GM12878 (cell line): ENCODE data around the gene USH2A. TPM values are rescaled to one million over a fixed set of nuclear protein-coding genes. Genes with fewer than 3 reads are reported as not detected.

ENCODE experiments used
- ATAC-seq: fragments of 200-7000 bp; cut with Tn5 transposase; 3 replicates; pipeline ENCODE4 v1.9.1; 2020; ENCODE audit warnings: mild to moderate bottlenecking, moderate library complexity
- BruUV-seq: library from RNA; stranded (reverse); fragments of 400-500 nt; replicated peaks from 2 replicates; lab custom pipeline; 2021; lab: Mats Ljungman, UMichigan
- CTCF ChIA-PET: fragments of 300-600 bp; sonication (Branson Sonifier 250); formaldehyde crosslinking; extraction: SDS; loops from one replicate; lab custom pipeline; 2021; ENCODE audit warnings: inconsistent platforms; lab: Yijun Ruan, JAX
- POLR2A ChIA-PET: fragments of 350-600 bp; formaldehyde crosslinking; extraction: SDS; loops from one replicate; lab custom pipeline; 2021; ENCODE audit warnings: inconsistent platforms; lab: Charles Lee
- RAD21 ChIA-PET: fragments of 300-600 bp; sonication (Branson Sonifier 250); formaldehyde crosslinking; loops from one replicate; lab custom pipeline; 2023; ENCODE audit warnings: antibody characterized with exemption; ENCODE audit not compliant: unreplicated experiment; lab: Charles Lee
- SMC1A ChIA-PET: fragments of 300-600 bp; sonication (Branson Sonifier 250); formaldehyde crosslinking; loops from one replicate; lab custom pipeline; 2023; ENCODE audit not compliant: unreplicated experiment, uncharacterized antibody; lab: Charles Lee
- DNase-seq: peaks from one replicate; pipeline ENCODE4 v3.0.0-alpha.2; 2011; ENCODE audit warnings: low read depth, low spot score
- FAIRE-seq: peaks from 3 replicates; lab custom pipeline; 2011; peaks lifted over from hg19 to GRCh38; lab: Jason Lieb, UNC
- H2AFZ ChIP-seq: 2 replicates; pipeline ENCODE4 v1.6.0; 2011; ENCODE audit warnings: low read depth, low read length, control low read depth; ENCODE audit not compliant: control insufficient read depth
- H3K27ac ChIP-seq: 2 replicates; pipeline ENCODE4 v1.5.1; 2011; ENCODE audit warnings: control low read depth; ENCODE audit not compliant: control insufficient read depth, insufficient read depth
- H3K27me3 ChIP-seq, 2 experiments: replicated peaks in 1 of 2; 2 replicates each; pipeline versions ENCODE4 v1.6.0 to v1.6.1; 2011; ENCODE audit warnings: low read length in 1 of 2; ENCODE audit not compliant: control insufficient read depth in 2 of 2, insufficient read depth in 2 of 2
- H3K36me3 ChIP-seq, 2 experiments: 2 replicates each; pipeline ENCODE4 v1.5.1; 2011; ENCODE audit warnings: low read length in 1 of 2; ENCODE audit not compliant: control insufficient read depth in 2 of 2, insufficient read depth in 2 of 2
- H3K4me1 ChIP-seq: 2 replicates; pipeline ENCODE4 v1.6.1; 2011; ENCODE audit warnings: mild to moderate bottlenecking, low read length, moderate library complexity, mixed read lengths; ENCODE audit not compliant: control insufficient read depth, insufficient read depth
- H3K4me2 ChIP-seq: 2 replicates; pipeline ENCODE4 v1.6.0; 2011; ENCODE audit warnings: control low read depth; ENCODE audit not compliant: control insufficient read depth, insufficient read depth
- H3K4me3 ChIP-seq: fragments of 200-600 bp; sonication (generic); 2 replicates; pipeline ENCODE4 v1.5.1; 2016
- H3K79me2 ChIP-seq: 2 replicates; pipeline ENCODE4 v1.6.0; 2011; ENCODE audit warnings: low read length; ENCODE audit not compliant: control insufficient read depth, insufficient read depth
- H3K9ac ChIP-seq: 2 replicates; pipeline ENCODE4 v1.8.0; 2011; ENCODE audit warnings: low read length, control low read depth, mixed read lengths; ENCODE audit not compliant: control insufficient read depth, insufficient read depth
- H3K9me3 ChIP-seq: replicated peaks from 3 replicates; pipeline ENCODE4 v1.5.1; 2011; ENCODE audit warnings: mild to moderate bottlenecking, low read length; ENCODE audit not compliant: control insufficient read depth, insufficient read depth
- H4K20me1 ChIP-seq: 2 replicates; pipeline ENCODE4 v1.6.0; 2011; ENCODE audit not compliant: control insufficient read depth, insufficient read depth
- ATF3 ChIP-seq: IDR thresholded peaks from 2 replicates; pipeline ENCODE4 v1.6.1; 2011; ENCODE audit warnings: low read depth, mild to moderate bottlenecking, low read length, moderate library complexity, borderline replicate concordance; ENCODE audit errors: extremely low read depth
- CREM ChIP-seq: IDR thresholded peaks from 2 replicates; pipeline ENCODE4 v1.6.1; 2014; ENCODE audit warnings: antibody characterized with exemption, low read depth
- CUX1 ChIP-seq: IDR thresholded peaks from 2 replicates; pipeline ENCODE4 v1.6.1; 2012; ENCODE audit warnings: improper control_type of control experiment, low read depth, low read length; ENCODE audit not compliant: insufficient replicate concordance
- IKZF2 ChIP-seq, 2 experiments: fragments of 450-650 bp; IDR thresholded peaks; 2 replicates each; pipeline ENCODE4 v1.6.1; 2017; ENCODE audit warnings: mild to moderate bottlenecking in 2 of 2, moderate library complexity in 2 of 2
- MTA2 ChIP-seq: fragments of 450-650 bp; IDR thresholded peaks from 2 replicates; pipeline ENCODE4 v1.6.1; 2016; ENCODE audit warnings: low read depth, mild to moderate bottlenecking, moderate library complexity
- NBN ChIP-seq: fragments of 450-650 bp; IDR thresholded peaks from 2 replicates; pipeline ENCODE4 v1.6.1; 2016
- NR2C1 ChIP-seq: fragments of 450-650 bp; IDR thresholded peaks from 2 replicates; pipeline ENCODE4 v1.6.1; 2017; ENCODE audit warnings: antibody characterized with exemption, mild to moderate bottlenecking, moderate library complexity
- NR2F1 ChIP-seq: fragments of 450-650 bp; conservative IDR thresholded peaks from 2 replicates; pipeline ENCODE4 v1.6.1; 2017; ENCODE audit warnings: mild to moderate bottlenecking
- NRF1 ChIP-seq: conservative IDR thresholded peaks from 2 replicates; pipeline ENCODE4 v1.6.1; 2011; ENCODE audit warnings: mild to moderate bottlenecking, low read depth, low read length, improper control_type of control experiment
- RBBP5 ChIP-seq: fragments of 200-600 bp; sonication (generic); conservative IDR thresholded peaks from 2 replicates; pipeline ENCODE4 v1.6.1; 2016
- SIX5 ChIP-seq: IDR thresholded peaks from 2 replicates; pipeline ENCODE4 v1.6.1; 2011; ENCODE audit warnings: mild to moderate bottlenecking, low read depth, low read length, moderate library complexity; ENCODE audit not compliant: severe bottlenecking
- SMC3 ChIP-seq: IDR thresholded peaks from 2 replicates; pipeline ENCODE4 v1.6.1; 2011; ENCODE audit warnings: low read length, improper control_type of control experiment, borderline replicate concordance
- USF2 ChIP-seq: IDR thresholded peaks from 2 replicates; pipeline ENCODE4 v1.6.1; 2011; ENCODE audit warnings: low read depth, low read length, improper control_type of control experiment, borderline replicate concordance
- WGBS: methylation state at CpG from one replicate; pipeline ENCODE4 v1.1.6; 2016; ENCODE audit warnings: low lambda C conversion rate; ENCODE audit not compliant: insufficient replicate concordance, insufficient coverage; ENCODE audit errors: missing lambda C conversion rate; 5-methylcytosine and 5-hydroxymethylcytosine counted together
- in situ Hi-C: fragments of 300-500 bp; cut with MboI; formaldehyde crosslinking; loops from 9 replicates; pipeline ENCODE4 v1.14.3; 2018; ENCODE audit warnings: mixed read lengths
- intact Hi-C: fragments of 100-400 bp; cut with micrococcal nuclease; formaldehyde crosslinking; loops from one replicate; pipeline ENCODE4 v1.14.2; 2022; ENCODE audit not compliant: unreplicated experiment
- polyA plus RNA-seq, 11 experiments: library from polyadenylated mRNA; depleted of rRNA in 4 of 11; unstranded in 6 of 11; stranded (reverse) in 5 of 11; fragments of >200 nt; fragmentation: Nextera tagmentation in 4 of 11; fragmentation: Illumina TruSeq in 1 of 11; extraction: Ambion mirVana in 4 of 11; extraction: Trizol in 1 of 11; gene quantifications; 1 replicate in 1 of 11; 2 replicates in 10 of 11; pipeline versions ENCODE4 v1.2.1 to v1.2.3, GENCODE V29; 2011 to 2016; ENCODE audit warnings: inconsistent platforms in 2 of 11, missing spikeins in 2 of 11, low read depth in 1 of 11
- total RNA-seq, 4 experiments: library from RNA; depleted of rRNA in 3 of 4; stranded (reverse); fragments of >200 nt in 3 of 4; fragmentation: Illumina TruSeq in 1 of 4; extraction: Trizol in 1 of 4; gene quantifications; 2 replicates each; pipeline versions ENCODE4 v1.2.1 to v1.2.3, GENCODE V29; 2013 to 2021

The USH2A gene
- total and polyA plus RNA-seq, 10 of the 15 experiments (the other 5 are each of a cell fraction or from before 2014, with no cell fraction given) = under 0.01 to 0.20 (median 0.01) TPM; not detected in 2

- CTCF ChIA-PET = no interaction called here
- no peaks in the 10 kb centered on the region for H3K79me2 ChIP-seq
- H3K27me3 ChIP-seq = no peaks in the 10 kb centered on the region; a peak in 1 of 4 replicates
- DNase-seq (no peak), FAIRE-seq (no peak), ATAC-seq (no peak)
- no peaks in the 10 kb centered on the region; the same call in 1 of the 2 replicates for H3K4me1 ChIP-seq
- H3K36me3 ChIP-seq = no peaks in the 10 kb centered on the region
- intact Hi-C loops = no loop called here
- no peak overlapping the region for H3K9ac ChIP-seq
- TF ChIP-seq CUX1 (no peak), USF2 (no peak), NR2F1 (no peak), SMC3 (no peak), NRF1 (no peak), RBBP5 (no peak), NBN (no peak), CREM (no peak), ATF3 (no peak), IKZF2 (IDR thresholded peaks at IDR 0.05) (no peak), SIX5 (no peak), MTA2 (no peak), NR2C1 (no peak)
- no peak overlapping the region for H3K4me2 ChIP-seq
- no peak overlapping the region for H3K4me3 ChIP-seq
- no peaks in the 10 kb centered on the region for H3K9me3 ChIP-seq
- POLR2A ChIA-PET = no interaction called here
- 0% methylated on average over 3 of the region's 3 CpGs for WGBS
- no peak overlapping the region for H2AFZ ChIP-seq
- SMC1A ChIA-PET = no interaction called here
- RAD21 ChIA-PET = no interaction called here
- BruUV-seq = no TSS peak
- H3K27ac ChIP-seq = no peak overlapping the region
- in situ Hi-C loops = no loop called here
- H4K20me1 ChIP-seq = no peaks in the 10 kb centered on the region
Observed at GRCh38 chr1:215895893-215896292, 527.4 kb downstream of the USH2A start.
